AG04450 (cell line): ENCODE measurements around the gene LRRK1. TPM values are rescaled to one million over a fixed set of nuclear protein-coding genes. Genes with fewer than 3 reads are reported as not detected.

Experiments
- CTCF ChIA-PET: fragments of 300-600, 350-600 bp; formaldehyde crosslinking; extraction: SDS; loops from one replicate; lab custom pipeline; 2022; ENCODE audit warnings: antibody characterized with exemption, inconsistent platforms; lab: Charles Lee
- POLR2A ChIA-PET: fragments of 350-600 bp; formaldehyde crosslinking; extraction: SDS; loops from one replicate; lab custom pipeline; 2021; ENCODE audit warnings: antibody characterized with exemption, inconsistent platforms; lab: Yijun Ruan, JAX
- DNase-seq: peaks from one replicate; pipeline ENCODE4 v3.0.0-alpha.2; 2011; ENCODE audit warnings: low read depth, low spot score
- H3K27ac ChIP-seq: one replicate; pipeline ENCODE4 v1.5.1; 2012; ENCODE audit warnings: low read depth, low read length, control low read depth
- H3K27me3 ChIP-seq: one replicate; pipeline ENCODE4 v1.6.0; 2012; ENCODE audit warnings: low read length; ENCODE audit not compliant: control insufficient read depth, insufficient read depth
- H3K4me3 ChIP-seq: 2 replicates; pipeline ENCODE4 v1.5.1; 2011; ENCODE audit warnings: mild to moderate bottlenecking, low read depth, low read length, control low read depth
- H3K9me3 ChIP-seq: 2 replicates; pipeline ENCODE4 v1.5.1; 2012; ENCODE audit warnings: low read length; ENCODE audit not compliant: control insufficient read depth, insufficient read depth
- polyA plus RNA-seq: library from polyadenylated mRNA; depleted of rRNA; stranded (reverse); fragments of >200 nt; gene quantifications from 2 replicates; pipeline ENCODE4 v1.2.3, GENCODE V29; 2011
- TF ChIP-seq, protein P1 (sequence below): IDR thresholded peaks from 2 replicates; pipeline ENCODE4 v1.5.1; 2011; ENCODE audit warnings: low read depth, low read length, control low read depth, inconsistent platforms

The LRRK1 gene
- polyA plus RNA-seq, 1 experiment, result 5.6 TPM

DNA sequence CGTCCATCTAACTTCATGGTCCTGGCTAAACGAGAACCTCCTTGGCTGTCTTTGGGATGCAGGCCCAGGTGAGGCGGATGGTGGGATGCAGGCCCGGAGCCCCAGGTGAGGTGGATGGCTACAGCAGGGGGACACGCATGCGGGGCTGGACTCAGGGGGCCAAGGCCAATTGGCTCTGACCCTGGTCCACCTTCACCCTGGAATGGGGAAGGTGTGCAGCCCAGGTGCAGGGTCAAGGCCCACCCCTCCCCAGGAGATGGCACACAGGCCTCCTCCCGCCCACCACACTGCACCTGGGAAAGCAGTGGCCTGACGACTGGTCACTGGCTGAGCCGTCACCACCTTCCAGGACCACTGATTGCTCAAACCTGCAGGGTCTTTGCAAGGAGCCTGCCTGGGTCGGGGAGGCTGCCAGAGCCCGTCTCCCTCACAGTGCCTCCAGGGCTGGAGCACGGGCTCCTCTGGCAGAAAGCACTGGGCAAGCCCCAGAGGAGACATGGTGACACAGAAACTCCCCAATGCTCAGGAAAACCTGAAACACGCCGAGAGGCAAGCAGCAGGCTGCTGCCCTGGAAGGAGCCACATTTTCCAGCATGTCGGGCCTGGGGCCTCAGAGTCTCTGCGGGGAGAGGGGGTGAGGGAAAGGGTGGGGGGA is 159.6 kb downstream of the LRRK1 start:
- no peaks in the 10 kb centered on the region; the same call in 1 of the 2 replicates for H3K9me3 ChIP-seq
- H3K27ac ChIP-seq, result no peak overlapping the region
- H3K27me3 ChIP-seq, result peaks cover 2% of the 10 kb centered on the region
- CTCF ChIA-PET, result no interaction called here
- DNase-seq, result no peak
- POLR2A ChIA-PET, result no interaction called here
- TF ChIP-seq, protein P1, sequence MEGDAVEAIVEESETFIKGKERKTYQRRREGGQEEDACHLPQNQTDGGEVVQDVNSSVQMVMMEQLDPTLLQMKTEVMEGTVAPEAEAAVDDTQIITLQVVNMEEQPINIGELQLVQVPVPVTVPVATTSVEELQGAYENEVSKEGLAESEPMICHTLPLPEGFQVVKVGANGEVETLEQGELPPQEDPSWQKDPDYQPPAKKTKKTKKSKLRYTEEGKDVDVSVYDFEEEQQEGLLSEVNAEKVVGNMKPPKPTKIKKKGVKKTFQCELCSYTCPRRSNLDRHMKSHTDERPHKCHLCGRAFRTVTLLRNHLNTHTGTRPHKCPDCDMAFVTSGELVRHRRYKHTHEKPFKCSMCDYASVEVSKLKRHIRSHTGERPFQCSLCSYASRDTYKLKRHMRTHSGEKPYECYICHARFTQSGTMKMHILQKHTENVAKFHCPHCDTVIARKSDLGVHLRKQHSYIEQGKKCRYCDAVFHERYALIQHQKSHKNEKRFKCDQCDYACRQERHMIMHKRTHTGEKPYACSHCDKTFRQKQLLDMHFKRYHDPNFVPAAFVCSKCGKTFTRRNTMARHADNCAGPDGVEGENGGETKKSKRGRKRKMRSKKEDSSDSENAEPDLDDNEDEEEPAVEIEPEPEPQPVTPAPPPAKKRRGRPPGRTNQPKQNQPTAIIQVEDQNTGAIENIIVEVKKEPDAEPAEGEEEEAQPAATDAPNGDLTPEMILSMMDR, result no peak
- H3K4me3 ChIP-seq, result no peak overlapping the region

DNA sequence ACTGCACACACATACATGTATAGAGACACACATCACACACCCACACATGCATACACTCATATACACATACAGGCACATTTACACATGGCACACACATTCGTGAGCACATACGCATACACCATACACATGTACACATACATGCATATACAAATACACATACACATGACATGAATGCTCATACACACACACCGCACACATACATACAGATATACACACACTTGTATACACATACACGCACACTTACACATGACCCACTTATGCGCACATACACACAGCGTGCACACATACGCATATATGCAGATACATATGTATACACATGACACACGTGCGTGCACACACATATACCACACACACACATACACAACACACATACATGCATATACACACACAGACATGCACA is 162.7 kb downstream of the LRRK1 start:
- DNase-seq, result no peak
- CTCF ChIA-PET, result interaction anchor here (1.2 to 1.4 kb wide), 2 partner anchors 74 to 176 kb away, joined by 3 to 5 read pairs; no protein-coding TSS in a partner anchor

DNA sequence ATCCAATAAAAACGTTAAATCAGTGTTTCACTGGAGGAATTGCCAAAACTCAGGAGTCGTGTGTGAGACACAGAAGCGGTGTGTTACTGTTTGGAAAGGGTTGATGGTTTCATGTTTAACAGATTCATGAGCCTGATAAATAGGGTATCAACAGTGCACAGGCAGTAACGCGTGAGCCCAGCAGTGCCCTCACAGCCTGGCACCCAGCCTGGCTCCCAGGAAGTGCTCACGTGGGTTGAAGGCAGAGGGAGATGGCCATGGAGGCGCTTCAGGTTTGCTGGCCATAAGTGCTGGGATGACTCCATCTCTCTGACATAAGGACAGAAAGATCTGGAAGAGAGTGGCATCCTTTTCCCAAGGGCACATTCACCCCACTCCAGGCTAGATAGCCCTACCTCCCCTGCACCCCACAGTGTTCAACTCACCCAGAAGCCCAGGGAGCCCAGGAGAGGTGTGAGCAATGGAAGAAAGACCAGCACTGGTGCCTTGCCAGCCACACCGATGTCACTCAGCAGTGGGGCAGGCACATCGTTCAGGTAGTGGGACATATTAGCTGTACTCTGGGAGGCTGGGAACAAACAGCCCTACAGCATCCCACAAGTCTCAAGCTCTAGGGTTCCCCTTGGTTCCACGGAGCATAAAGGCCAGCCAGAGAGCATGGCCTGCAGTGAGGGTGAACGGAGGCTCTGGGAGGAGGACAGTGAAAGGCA is 164.3 kb downstream of the LRRK1 start:
- Histone ChIP-seq H3K9me3 (no peaks in the 10 kb centered on the region; the same call in 1 of the 2 replicates), H3K27me3 (peaks cover 2% of the 10 kb centered on the region), H3K27ac (peak overlapping the region; percentile 11), H3K4me3 (no peak overlapping the region)
- ChIA-PET CTCF (interaction anchor here (1.0 kb wide), 2 partner anchors 38 to 172 kb away, joined by 3 to 4 read pairs; no protein-coding TSS in a partner anchor), POLR2A (interaction anchor here (0.6 kb wide), 1 partner anchor 13 kb away, joined by 4 read pairs; no protein-coding TSS in a partner anchor)
- TF ChIP-seq, protein P1, result no peak
- no peak for DNase-seq

More for the DNA sequence above, 162.7 kb downstream of the LRRK1 start:
- Histone ChIP-seq H3K27ac (no peak overlapping the region), H3K27me3 (peaks cover 2% of the 10 kb centered on the region), H3K4me3 (no peak overlapping the region), H3K9me3 (no peaks in the 10 kb centered on the region; the same call in 1 of the 2 replicates)
- TF ChIP-seq, protein P1, result no peak
- POLR2A ChIA-PET, result no interaction called here

DNA sequence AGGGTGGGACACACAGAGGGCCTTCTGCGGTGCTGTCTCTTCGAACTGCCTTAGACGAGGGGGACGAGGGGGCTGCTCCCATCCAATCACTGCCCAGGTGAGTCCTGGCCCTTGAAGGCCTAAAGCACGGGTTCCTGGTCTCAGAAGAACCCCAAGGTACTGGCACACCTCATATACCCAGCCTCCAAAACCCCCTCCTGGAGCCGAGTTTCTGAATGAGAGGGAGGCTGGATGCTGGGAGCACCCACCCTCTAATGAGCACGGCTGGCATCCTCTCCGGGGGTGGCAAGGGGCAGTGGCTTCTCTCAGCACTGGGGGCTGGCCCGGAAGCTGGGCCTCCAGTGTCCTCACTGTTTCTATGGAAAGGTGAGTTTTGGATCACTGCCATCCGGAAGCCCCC is 165.6 kb downstream of the LRRK1 start:
- Histone ChIP-seq H3K4me3 (no peak overlapping the region), H3K27me3 (peaks cover 2% of the 10 kb centered on the region), H3K9me3 (no peaks in the 10 kb centered on the region; the same call in 1 of the 2 replicates), H3K27ac (no peak overlapping the region)
- no peak for DNase-seq
- TF ChIP-seq, protein P1, result no peak
- ChIA-PET CTCF (interaction anchor here (0.6 to 0.8 kb wide), 2 partner anchors 77 to 173 kb away, joined by 3 to 4 read pairs; no protein-coding TSS in a partner anchor), POLR2A (no interaction called here)
